GM23248 (cell line): ENCODE measurements around the gene PHKA1. TPM values are rescaled to one million over a fixed set of nuclear protein-coding genes. Genes with fewer than 3 reads are reported as not detected.
A peak's percentile ranks its signal among the peaks of the same experiment; 100 is the strongest.

Experiments used
- DNase-seq: peaks from one replicate; pipeline ENCODE4 v3.0.0-alpha.2; 2015
- H2AFZ ChIP-seq: fragments of 200-600 bp; sonication (generic); 2 replicates; pipeline ENCODE4 v1.6.1; 2016; ENCODE audit warnings: antibody characterized with exemption
- H3F3A ChIP-seq: fragments of 200-600 bp; sonication (generic); 2 replicates; pipeline ENCODE4 v1.6.1; 2016; ENCODE audit warnings: mild to moderate bottlenecking, antibody characterized with exemption, mixed run types; ENCODE audit not compliant: insufficient read depth
- H3K27ac ChIP-seq: fragments of 200-600 bp; sonication (generic); 2 replicates; pipeline ENCODE4 v1.5.1; 2016; ENCODE audit warnings: mild to moderate bottlenecking
- H3K27me3 ChIP-seq: fragments of 200-600 bp; sonication (generic); replicated peaks from 2 replicates; pipeline ENCODE4 v1.6.1; 2016; ENCODE audit warnings: mild to moderate bottlenecking; ENCODE audit not compliant: insufficient read depth
- H3K36me3 ChIP-seq: fragments of 200-600 bp; sonication (generic); 2 replicates; pipeline ENCODE4 v1.6.1; 2016; ENCODE audit warnings: low read depth, mild to moderate bottlenecking
- H3K4me1 ChIP-seq: fragments of 200-600 bp; sonication (generic); 2 replicates; pipeline ENCODE4 v1.6.1; 2016; ENCODE audit warnings: mild to moderate bottlenecking; ENCODE audit not compliant: insufficient read depth
- H3K4me2 ChIP-seq: fragments of 200-600 bp; sonication (generic); one replicate; pipeline ENCODE4 v1.6.1; 2016; ENCODE audit warnings: mild to moderate bottlenecking; ENCODE audit not compliant: unreplicated experiment
- H3K4me3 ChIP-seq: fragments of 200-600 bp; sonication (generic); 2 replicates; pipeline ENCODE4 v1.5.1; 2016; ENCODE audit warnings: mild to moderate bottlenecking
- H3K79me2 ChIP-seq: fragments of 200-600 bp; sonication (generic); 2 replicates; pipeline ENCODE4 v1.6.1; 2016; ENCODE audit warnings: mild to moderate bottlenecking; ENCODE audit not compliant: insufficient read depth
- H3K9ac ChIP-seq: fragments of 200-600 bp; sonication (generic); 2 replicates; pipeline ENCODE4 v1.6.1; 2016; ENCODE audit warnings: mild to moderate bottlenecking
- H3K9me2 ChIP-seq: fragments of 200-600 bp; sonication (generic); 2 replicates; pipeline ENCODE4 v1.6.1; 2016; ENCODE audit warnings: mixed run types, mild to moderate bottlenecking, moderate library complexity; ENCODE audit not compliant: insufficient read depth
- H3K9me3 ChIP-seq: fragments of 200-600 bp; sonication (generic); one replicate; pipeline ENCODE4 v1.6.1; 2017; ENCODE audit warnings: low read depth
- H4K20me1 ChIP-seq: fragments of 200-600 bp; sonication (generic); 2 replicates; pipeline ENCODE4 v1.6.0; 2016; ENCODE audit not compliant: insufficient read depth
- EZH2 ChIP-seq: fragments of 200-600 bp; sonication (generic); IDR thresholded peaks from 2 replicates; pipeline ENCODE4 v1.6.1; 2018; ENCODE audit warnings: antibody characterized with exemption, mild to moderate bottlenecking; ENCODE audit not compliant: insufficient read depth, poor library complexity, severe bottlenecking
- EZH2phosphoT487 ChIP-seq: fragments of 200-600 bp; sonication (generic); IDR thresholded peaks from 2 replicates; pipeline ENCODE4 v1.6.1; 2018; ENCODE audit warnings: antibody characterized with exemption, moderate library complexity, mild to moderate bottlenecking, low read depth; ENCODE audit not compliant: insufficient read depth
- WGBS, 2 experiments: methylation state at CpG; one replicate each; pipeline ENCODE4 v1.1.6; 2015 to 2017; ENCODE audit warnings: low lambda C conversion rate in 2 of 2, low coverage in 1 of 2; ENCODE audit errors: missing lambda C conversion rate in 2 of 2; 5-methylcytosine and 5-hydroxymethylcytosine counted together
- in situ Hi-C: fragments of 300-500 bp; cut with MboI; formaldehyde crosslinking; loops from 2 replicates; pipeline ENCODE4 v1.15.0; 2020
- polyA plus RNA-seq: library from polyadenylated mRNA; unstranded; fragments of >200 nt; fragmentation: Nextera tagmentation; extraction: Ambion mirVana; gene quantifications from 2 replicates; pipeline ENCODE4 v1.2.1, GENCODE V29; 2016
- total RNA-seq: library from RNA; depleted of rRNA; stranded (reverse); fragments of >200 nt; shearing (Covaris generic); gene quantifications from 2 replicates; pipeline ENCODE4 v1.2.3, GENCODE V29; 2014

PHKA1 gene
- total and polyA plus RNA-seq, 2 experiments from 2014 or later = 1.6 to 2.5 TPM

DNA sequence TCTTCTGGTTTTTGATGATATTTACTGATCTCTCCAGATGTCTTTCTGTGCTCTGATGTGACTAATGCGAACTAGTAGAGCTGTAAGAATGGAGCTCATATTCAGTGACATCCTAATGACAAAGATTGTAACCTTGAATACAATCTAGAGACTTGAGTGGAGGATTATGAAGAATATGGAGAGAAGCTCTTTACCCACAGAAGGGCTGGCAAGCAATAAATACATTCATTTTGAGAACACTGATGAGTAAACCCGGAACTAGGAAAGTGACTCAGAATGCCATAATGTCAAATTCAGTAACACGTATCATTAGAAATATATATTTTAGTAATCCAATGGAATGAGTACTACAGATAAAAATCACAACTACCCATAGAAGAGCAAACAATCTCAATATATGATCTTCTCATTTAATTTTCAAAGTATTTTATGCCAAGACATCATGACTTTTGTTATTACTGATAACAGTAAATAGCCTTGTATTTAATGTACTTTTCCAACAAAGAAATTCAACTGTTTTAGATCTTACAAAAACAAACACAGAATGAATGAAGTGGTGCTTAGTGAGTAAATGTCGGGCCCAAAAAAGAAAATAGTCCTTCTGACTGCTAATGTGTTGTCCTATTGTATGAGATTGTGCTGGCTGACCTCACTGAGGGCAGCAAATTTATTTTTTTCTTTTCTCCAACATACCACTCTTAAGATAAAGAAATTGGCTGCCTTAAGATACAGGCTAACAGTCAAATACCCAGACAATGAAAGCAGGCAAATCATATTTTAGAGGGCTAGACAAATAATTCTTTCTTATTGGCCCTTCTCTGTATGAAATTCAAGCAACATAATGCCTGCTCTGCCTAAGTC is 92.3 kb downstream of the PHKA1 start:
- Histone ChIP-seq H3F3A (peaks cover 27% of the 10 kb centered on the region), H3K9me3 (no peaks in the 10 kb centered on the region), H3K4me3 (peak overlapping the region; percentile 35), H4K20me1 (no peaks in the 10 kb centered on the region), H3K36me3 (no peaks in the 10 kb centered on the region), H3K9me2 (no peaks in the 10 kb centered on the region), H3K27me3 (no peaks in the 10 kb centered on the region), H3K4me2 (peak overlapping the region; percentile 71), H3K9ac (no peak overlapping the region; the same call in 1 of the 2 replicates), H3K27ac (peak overlapping the region; percentile 65), H2AFZ (no peak overlapping the region), H3K79me2 (no peaks in the 10 kb centered on the region), H3K4me1 (peaks cover 27% of the 10 kb centered on the region)
- DNase-seq = peak; percentile 71
- 0 to 4% methylated on average over 4 of the region's 4 CpGs for WGBS, 2 experiments
- in situ Hi-C loops = no loop called here
- no peak for TF ChIP-seq EZH2
- TF ChIP-seq EZH2phosphoT487 = no peak

DNA sequence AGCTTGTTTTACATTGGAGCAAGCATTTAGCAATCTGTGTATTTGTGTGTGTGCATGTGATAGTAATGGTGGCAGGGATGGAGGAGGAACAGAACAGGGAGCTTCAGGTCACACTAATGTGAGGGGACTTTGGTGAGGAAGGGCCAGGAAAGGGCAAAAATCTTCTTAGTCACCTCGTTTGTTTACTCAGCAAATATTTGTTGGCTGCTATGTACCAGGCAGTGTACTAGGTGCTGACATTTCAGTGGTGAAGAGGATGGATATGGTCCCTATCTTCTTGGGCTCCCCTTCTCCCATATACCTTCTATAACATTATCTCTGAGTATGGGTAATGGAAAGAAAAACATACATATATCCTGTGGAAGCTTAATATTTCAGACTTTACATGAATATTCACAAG is 92.9 kb downstream of the PHKA1 start:
- peak; percentile 6 for DNase-seq
- Histone ChIP-seq H3F3A (peaks cover 27% of the 10 kb centered on the region), H3K9ac (no peak overlapping the region), H3K79me2 (no peaks in the 10 kb centered on the region), H3K9me2 (no peaks in the 10 kb centered on the region), H3K4me2 (peak overlapping the region; percentile 71), H3K27me3 (no peaks in the 10 kb centered on the region), H3K27ac (peak overlapping the region; percentile 65), H3K4me3 (0 out of 2 replicates have a peak overlapping the region, but pooled peaks have one; percentile 48), H3K36me3 (no peaks in the 10 kb centered on the region), H4K20me1 (no peaks in the 10 kb centered on the region), H2AFZ (no peak overlapping the region), H3K9me3 (no peaks in the 10 kb centered on the region), H3K4me1 (peaks cover 27% of the 10 kb centered on the region)
- TF ChIP-seq EZH2phosphoT487 (no peak), EZH2 (no peak)
- WGBS, 2 experiments = 33 to 45% methylated on average over 1 of the region's 1 CpG
- in situ Hi-C loops = no loop called here

DNA sequence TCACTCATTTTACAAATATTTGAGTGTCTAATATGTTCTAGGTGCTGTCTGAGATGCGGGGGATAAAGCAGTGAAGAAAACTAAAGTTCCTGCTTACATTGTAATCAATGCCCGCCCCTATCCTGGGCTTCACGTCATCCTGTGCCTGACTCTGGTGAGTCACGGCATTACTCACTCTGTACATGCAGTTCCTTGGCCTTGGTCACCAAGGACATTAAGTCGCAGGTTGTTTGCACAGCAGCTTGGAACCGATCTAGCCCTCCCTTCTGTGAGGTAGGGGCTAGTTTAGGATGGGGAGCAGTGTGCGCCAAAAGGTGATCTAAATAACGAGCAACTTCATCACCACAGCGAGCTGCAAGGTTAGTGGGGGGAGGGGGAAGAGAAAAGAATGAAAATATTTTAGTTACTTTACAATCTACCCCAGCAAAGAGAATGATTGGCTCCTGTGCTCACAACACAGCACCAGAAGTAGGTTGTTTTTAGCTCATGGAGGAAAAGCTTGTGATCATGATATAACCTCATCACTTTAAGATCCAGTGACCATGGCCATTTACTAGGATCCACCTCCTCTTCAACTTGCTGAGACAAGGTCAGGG is 93.5 kb downstream of the PHKA1 start:
- Histone ChIP-seq H4K20me1 (no peaks in the 10 kb centered on the region), H3K27me3 (no peaks in the 10 kb centered on the region), H3K9me3 (no peaks in the 10 kb centered on the region), H3K27ac (peak overlapping the region; percentile 69), H3K4me2 (peak overlapping the region; percentile 68), H3K36me3 (no peaks in the 10 kb centered on the region), H2AFZ (peak overlapping the region; percentile 68), H3K9me2 (no peaks in the 10 kb centered on the region), H3K4me1 (peaks cover 27% of the 10 kb centered on the region), H3F3A (peaks cover 27% of the 10 kb centered on the region), H3K4me3 (peak overlapping the region; percentile 48; the same call in 1 of the 2 replicates), H3K79me2 (no peaks in the 10 kb centered on the region), H3K9ac (no peak overlapping the region)
- 14 to 15% methylated on average over 9 of the region's 9 CpGs for WGBS, 2 experiments
- in situ Hi-C loops = no loop called here
- peak; percentile 89 for DNase-seq
- no peak for TF ChIP-seq EZH2phosphoT487
- no peak for TF ChIP-seq EZH2

DNA sequence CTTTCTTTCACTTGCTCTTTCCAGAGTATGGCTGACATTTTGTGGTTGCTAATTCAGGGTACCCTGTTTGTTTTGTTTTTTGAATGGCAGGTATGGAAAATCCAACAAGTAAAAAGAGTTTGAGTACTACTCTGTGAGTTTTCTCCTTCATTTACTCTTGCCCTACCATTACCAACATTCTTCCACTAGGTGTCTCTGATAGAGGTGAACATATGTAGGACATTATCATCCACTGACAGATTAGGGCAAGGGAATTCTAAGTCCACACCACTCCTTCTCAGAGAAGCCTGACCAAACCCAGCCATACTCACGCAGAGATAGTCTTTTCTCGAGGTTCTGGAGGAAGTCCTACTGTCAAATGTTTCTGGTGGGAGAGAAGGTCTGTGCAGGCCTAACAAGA is 104.8 kb downstream of the PHKA1 start:
- Histone ChIP-seq H3K79me2 (no peaks in the 10 kb centered on the region), H3K4me1 (no peaks in the 10 kb centered on the region), H3K4me3 (no peak overlapping the region), H4K20me1 (no peaks in the 10 kb centered on the region), H3K27ac (no peak overlapping the region), H3F3A (no peaks in the 10 kb centered on the region), H2AFZ (no peak overlapping the region), H3K36me3 (no peaks in the 10 kb centered on the region), H3K9me2 (no peaks in the 10 kb centered on the region), H3K9me3 (no peaks in the 10 kb centered on the region), H3K4me2 (no peak overlapping the region), H3K27me3 (no peaks in the 10 kb centered on the region), H3K9ac (no peak overlapping the region)
- in situ Hi-C loops = no loop called here
- TF ChIP-seq EZH2phosphoT487 = no peak
- no peak for TF ChIP-seq EZH2
- WGBS, 2 experiments = 96 to 100% methylated on average over 2 of the region's 2 CpGs
- peak; percentile 9 for DNase-seq
